GM21717 (cell line): ENCODE measurements around the gene SUMO2.
"Not testable (repeated sequence)": the region's sequence is repeated elsewhere in the genome, so short reads cannot be mapped to it uniquely, and the experiment has no call there.

Source experiments
- ATAC-seq: cut with Tn5 transposase; IDR thresholded peaks from one replicate; pipeline ENCODE4 v1.9.1; 2021; ENCODE audit warnings: mild to moderate bottlenecking, moderate library complexity; ENCODE audit not compliant: unreplicated experiment

Gene SUMO2

DNA sequence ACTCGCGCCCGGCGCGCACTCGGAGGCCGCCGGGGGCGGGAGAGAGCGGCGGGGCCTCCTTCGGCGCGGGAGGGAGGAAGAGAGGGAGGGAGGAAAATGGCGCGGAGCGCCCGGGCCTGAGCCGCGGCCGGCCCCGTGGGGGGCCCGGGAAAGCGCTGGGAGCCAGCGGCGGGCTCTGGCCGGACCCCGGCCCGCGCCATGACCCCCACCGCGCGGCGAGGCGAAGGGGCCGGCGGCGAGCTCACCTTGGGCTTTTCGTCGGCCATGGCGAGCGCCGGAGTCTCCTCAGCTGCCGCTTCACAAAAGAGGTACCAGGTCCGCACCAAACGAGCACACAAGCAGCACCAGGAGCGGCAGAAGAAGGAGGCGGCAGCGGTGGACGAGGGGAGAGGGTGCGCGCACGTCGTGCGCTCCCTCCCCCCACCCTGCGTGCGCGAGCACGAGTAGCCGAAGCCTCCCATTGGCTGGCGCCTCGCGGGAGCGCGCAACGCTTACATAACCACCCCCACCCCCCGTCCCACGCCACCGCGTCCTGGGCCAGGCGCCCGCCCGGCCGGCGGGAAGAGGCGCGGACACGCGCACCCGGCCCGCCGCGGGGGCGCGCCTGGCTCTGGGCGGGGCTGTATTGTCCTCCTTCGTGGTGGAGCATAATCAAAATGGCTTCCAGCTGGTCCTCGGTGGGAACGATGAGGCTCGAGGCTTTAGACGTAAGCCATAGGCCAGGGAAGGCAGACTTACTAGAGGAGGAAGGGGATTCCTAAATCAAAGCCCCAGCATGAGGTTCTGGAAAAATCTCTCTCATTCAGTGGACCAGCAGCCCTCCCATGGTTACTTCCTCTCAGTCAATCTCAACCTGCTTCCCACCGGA is at the start of gene SUMO2:
Gene SUMO2 (minus strand): TSS at position 391 of the 868 bp plus-strand sequence. CDS start 125 bp downstream, at position 266.
- ATAC-seq: peak; percentile 62

DNA sequence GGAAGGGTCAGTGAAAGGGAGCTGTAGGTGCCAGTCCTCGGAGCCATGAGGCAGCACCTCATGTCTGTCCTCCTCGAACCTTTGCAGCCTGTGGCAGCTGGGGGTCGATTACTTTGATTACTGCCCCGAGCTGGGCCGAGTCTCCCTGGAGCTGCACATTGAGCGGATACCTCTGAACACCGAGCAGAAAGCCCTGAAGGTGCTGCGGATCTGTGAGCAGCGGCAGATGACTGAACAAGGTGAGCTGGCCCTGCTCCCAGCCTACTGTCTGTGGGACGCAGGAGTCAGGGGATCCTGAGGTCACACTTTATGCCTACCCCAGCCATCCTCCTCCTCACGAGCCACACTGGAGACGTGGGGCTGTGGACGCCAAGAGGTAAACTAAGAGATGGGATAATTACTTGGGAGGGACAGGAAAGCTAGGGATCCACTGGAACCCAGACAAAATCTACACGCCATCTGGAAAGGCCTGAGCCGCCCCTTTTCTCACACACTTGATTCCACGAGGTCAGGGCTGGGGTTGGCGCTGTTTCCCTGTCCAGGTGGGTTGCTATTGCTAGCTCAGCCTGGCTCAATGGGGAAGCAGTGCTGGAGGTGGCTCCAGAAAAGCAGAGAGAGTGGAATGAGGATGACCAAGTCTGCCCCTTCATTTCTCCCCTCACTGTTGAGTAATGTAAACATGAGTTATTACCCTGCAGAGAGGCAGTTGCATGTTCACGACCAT is 49.1 kb upstream of the SUMO2 start:
- no peak for ATAC-seq

DNA sequence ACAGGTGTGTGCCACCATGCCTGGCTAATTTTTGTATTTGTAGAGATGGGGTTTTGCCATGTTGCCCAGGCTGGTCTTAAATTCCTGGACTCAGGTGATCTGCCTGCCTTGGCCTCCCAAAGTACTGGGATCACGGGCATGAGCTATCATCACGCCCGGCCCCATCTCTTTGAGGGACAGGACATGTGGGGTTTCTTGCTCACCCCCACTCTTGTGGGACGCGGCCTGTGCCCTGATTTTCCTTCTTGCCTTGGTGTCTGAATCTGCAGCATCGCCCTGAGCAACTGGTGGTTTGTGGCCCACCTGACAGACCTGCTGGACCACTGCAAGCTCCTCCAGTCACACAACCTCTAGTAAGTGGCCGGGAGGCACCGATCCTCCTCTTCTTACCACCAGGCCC is 48.3 kb upstream of the SUMO2 start:
- ATAC-seq: no peak

DNA sequence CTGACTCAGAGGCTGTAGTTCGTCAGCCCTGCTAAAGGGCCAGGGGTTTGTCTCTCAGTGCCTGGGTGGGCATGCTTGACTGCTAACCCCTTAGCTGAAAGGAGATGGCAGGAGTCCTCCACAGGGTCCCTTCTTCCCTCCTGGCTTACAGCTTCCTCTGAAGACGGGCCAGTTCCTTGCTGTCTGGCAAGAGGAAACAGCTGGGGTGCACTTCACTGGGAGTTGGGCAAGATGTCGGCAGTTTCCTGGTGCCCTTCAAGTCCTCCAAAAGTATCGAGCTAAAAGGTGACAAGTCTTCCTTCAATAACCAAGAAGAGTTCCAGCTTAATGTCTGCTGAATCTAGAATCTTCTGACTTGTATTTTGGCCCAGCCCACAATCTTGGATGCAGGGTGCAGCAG is 46.1 kb upstream of the SUMO2 start:
- no peak for ATAC-seq

DNA sequence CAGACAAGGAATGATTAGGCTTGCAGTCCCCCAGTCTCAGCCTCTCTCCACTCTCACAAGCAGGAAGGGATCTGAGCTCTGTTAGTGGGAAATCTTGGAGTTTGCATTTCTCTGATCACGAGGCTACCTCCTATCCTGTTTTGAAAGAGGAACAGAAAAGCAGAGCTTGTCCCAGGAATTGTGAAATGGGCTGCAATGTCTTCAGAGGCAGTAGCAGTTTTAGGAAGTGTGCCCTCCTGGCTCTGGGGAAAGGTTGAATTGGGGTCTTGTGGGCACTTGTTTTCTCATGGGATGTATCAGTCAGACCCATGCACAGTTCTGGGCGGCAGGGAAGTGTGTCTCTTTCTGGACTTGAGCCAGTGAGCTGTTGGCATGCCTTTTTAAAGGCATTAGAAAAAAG is 45.5 kb upstream of the SUMO2 start:
- no peak for ATAC-seq

DNA sequence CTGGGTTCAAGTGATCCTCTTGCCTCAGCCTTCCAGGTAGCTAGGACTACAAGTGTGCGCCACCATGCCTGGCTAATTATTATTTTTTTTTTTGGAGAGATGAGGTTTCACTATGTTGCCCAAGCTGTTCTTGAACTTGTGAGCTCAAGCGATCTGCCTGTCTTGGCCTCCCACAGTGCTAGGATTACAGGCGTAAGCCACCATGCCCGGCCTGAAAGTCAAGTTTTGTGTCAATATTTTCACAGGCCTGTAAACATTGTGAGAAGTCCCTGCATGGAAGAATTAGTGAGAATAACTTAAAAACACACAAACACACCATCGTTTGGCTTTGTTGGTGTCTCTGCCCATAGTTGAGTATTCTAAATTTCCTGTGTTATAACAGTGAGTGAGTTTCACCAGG is 45.0 kb upstream of the SUMO2 start:
- no peak for ATAC-seq

DNA sequence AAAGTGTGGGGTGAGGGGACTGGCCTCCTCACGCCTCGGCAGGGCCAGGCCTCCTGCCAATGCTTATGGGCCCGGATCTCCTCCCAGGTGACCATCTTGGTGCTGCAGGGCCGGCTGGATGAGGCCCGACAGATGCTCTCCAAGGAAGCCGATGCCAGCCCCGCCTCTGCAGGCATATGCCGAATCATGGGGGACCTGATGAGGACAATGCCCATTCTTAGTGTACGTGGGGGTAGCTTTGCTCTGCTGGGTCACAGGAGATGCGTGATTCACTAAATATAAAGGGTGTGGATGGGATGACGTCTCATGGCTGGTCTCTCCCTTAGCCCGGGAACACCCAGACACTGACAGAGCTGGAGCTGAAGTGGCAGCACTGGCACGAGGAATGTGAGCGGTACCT is 42.3 kb upstream of the SUMO2 start:
- ATAC-seq: no peak

DNA sequence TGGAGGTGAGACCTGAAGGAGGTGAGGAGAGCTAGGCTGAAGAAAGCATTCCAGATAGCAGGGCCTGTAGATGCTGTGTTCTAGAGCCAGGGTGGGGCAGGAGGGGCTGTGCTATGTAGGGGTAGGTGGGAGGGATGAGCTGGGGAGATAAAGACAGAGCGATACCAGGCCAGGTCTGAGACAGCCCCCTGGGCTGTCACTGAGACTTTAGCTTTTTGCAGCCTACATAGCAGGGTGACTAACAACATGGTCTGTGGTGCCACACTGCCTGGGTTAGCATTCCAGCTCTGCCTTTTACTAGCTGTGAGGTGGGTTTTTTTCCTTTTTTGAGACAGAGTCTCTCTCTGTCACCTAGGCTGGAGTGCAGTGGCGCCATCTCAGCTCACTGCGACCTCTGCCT is 37.1 kb upstream of the SUMO2 start:
- ATAC-seq: no peak

DNA sequence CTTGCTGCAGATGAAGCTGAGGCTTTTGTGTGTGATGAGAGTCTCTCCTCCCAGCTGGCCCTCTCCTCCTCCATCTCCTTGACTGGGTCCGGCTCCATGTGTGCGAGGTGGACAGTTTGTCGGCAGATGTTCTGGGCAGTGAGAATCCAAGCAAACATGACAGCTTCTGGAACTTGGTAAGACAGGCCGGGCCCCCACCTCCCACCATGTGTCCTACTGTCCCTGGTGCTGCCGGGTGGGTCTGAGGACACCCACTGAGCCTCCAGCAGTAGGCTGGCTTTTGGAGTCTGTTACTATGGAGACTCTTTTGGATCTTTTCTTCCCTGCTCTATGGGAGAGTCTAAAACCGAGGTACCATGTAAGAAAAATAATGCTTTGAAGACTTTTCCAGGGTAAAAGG is 35.4 kb upstream of the SUMO2 start:
- ATAC-seq: no peak

DNA sequence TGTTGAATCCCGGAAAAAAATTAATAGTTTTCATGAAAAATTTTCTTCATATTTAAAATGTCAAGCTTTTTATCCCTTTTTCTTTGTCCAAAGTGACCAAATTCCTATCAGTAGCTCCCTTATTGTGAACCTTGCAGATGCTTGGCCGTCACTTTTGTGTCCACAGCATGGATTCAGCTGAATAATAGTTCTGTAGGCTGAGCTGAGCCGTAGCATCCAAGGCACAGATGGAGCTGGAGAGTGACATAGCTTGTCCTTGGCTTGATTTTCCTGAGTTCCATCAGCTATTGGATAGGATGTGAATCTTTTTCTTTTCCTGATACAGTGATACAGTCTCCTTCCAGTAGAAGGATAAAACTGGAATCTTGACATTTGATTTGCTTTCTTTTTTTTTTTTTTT is 26.3 kb upstream of the SUMO2 start:
- ATAC-seq: no peak

DNA sequence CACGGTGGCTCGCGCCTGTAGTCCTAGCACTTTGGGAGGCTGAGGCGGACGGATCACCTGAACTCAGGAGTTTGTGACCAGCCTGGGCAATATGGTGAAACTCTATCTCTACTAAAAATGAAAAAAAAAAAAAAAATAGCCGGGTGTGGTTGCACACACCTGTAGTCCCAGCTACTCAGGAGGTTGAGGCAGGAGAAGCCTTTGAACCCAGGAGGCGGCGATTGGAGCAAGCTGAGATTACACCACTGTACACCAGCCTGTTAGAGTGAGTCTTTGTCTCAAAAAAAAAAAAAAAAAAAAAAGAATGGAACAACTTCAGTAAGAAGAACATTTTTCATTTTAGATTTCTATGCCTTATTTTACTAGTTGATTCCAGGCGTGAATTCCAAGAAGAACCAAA is 25.4 kb upstream of the SUMO2 start:
- ATAC-seq: no peak

DNA sequence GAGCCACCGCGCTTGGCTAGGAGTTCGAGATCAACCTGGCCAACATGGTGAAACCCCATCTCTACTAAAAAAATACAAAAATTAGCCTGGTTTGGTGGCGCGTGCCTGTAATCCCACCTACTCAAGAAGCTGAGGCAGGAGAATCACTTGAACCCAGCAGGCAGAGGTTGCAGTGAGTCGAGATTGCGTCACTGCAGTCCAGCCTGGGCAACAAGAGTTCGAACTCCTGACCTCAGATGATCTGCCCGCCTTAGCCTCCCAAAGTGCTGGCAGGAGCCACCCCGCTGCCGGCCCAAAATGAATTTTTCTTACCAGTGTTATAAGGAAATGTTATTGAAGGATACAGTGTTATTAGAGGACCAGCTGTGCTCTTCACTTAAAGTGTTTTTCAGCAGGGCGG is 25.0 kb upstream of the SUMO2 start:
- no peak for ATAC-seq

DNA sequence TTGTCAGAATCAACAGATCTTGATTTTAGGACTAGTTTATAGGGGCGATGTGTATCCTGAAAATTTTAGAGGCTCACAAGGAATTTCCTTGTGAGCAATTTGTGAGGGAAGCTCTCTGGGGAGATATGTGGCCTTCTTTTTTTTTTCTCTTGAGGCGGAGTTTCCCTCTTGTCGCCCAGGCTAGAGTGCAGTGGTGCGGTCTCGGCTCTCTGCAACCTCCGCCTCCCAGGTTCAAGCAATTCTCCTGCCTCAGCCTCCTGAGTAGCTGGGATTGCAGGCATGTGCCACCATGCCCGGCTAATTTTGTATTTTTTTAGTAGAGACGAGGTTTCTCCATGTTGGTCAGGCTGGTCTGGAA is 24.3 kb upstream of the SUMO2 start:
- not testable (repeated sequence) for ATAC-seq

DNA sequence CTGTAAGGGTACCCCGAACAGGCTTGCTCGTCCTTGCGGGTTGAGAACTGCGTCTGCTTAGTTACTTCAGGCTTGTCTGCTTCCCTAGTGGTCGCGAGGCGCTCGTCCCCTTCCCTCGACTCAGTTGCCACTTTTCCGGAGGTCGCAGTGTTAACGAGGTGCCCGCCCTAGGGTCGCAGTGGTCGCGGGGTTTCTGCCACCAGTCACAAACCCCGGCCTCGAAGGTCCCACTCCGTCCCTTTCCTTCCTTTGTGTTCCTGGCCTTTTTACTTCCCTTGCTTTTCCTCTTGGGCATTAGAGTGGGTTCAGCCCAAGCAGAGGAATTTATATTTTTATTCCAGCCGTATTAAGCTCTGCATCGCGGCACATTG is 23.0 kb upstream of the SUMO2 start:
- peak; percentile 16 for ATAC-seq

DNA sequence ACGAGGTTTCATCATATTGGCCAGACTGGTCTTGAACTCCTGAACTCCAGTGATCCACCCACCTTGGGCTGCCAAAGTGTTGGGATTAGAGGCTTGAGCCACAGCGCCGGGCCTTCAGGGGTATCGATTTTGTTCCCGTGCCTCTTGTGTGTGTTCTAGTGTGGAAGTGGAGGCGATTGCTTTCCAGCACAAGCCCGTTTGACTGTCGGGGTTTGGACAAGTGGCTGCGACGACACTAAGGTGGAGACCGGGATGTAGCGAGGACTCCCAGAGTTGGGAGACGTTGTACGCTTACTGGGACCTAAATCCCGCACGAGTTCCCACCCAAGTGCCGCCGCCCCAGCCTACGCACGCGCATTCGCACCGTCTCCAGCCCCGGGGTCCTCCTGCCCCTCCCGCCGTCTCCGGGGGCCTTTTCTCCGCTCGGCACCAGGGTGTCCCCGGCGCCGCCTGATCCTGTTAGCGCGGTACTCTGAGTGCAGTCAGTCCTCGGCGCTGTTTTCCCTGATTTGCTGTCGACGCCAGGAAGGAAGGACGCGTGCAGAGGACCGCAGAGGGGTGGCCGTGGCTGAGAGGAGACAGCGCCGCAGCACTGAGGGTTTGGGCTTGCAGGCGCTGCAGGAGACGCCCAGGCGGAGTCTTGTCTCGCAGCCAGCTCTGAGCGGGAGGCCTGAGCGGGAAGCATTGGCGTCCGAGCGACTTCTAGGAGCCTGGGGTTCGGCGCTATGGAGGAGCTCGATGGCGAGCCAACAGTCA is 22.5 kb upstream of the SUMO2 start, which contains the start of gene NUP85:
Gene NUP85 (plus strand): TSS at position 643 of the 756 bp plus-strand sequence. CDS start 83 bp downstream, at position 726.
- peak; percentile 56 for ATAC-seq

DNA sequence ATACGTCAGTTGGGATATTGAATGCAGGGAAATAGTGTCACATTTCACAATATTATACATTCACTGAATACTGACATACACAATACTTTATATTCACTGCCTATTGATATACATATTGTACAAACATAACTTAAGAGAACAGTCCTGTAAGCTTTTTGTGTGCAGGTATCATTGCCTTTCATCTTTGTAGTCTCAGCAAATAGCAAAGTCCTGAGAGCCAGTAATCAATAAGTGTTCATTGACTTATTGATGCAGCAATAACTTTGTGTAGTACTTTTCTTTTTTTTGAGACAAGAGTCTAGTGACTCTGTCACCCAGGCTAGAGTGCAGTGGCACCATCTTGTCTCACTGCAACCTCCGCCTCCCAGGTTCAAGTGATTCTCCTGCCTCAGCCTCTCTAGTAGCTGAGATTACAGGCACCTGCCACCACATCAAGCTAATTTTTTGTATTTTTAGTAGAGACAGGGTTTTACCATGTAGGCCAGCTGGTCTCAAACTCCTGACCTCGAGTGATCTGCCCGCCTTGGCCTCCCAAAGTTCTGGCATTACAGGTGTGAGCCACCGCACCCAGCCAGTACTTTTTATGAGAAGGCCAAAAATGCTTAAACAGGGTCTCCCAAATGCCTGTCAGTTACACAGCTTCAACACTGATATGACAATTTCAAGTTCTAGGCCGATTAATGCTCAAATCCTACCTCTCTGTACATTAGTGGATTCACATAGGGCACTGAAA is 17.3 kb upstream of the SUMO2 start:
- no peak for ATAC-seq

DNA sequence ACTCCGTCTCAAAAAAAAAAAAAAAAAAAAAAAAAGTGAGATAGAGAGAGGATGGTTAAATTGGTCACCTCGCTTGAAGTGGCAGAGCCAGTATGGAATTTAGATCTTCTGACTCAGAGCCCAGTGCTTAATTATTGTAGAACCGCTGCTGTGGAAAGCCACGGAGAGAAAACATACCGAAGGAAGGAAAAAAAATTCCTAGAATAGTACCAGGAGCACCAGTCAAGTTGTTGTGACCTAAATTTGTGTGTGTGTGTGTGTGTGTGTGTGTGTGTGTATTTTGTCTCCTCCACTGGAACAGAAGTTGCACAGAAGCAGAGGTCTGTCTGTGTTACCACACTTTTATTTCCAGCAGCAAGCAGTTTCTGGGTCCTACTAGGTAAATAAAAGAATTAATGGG is 12.1 kb upstream of the SUMO2 start:
- no peak for ATAC-seq

DNA sequence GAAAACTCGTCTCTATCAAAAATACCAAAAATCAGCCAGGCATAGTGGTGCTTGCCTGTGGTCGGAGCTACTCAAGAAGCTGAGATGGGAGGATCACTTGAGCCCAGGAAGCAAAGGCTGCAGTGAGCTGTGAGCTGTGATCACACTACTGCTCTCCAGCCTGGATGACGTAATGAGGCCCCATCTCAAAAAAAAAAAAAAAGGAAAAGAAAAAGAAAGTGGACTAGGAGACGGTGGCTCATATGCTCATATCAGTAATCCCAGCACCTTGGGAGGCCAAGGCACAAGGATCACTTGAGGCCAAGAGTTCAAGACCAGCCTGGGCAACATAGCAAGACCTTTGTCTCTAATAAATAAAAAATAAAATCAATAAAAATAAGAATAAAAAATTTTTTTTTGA is 8.8 kb upstream of the SUMO2 start:
- ATAC-seq: no peak

DNA sequence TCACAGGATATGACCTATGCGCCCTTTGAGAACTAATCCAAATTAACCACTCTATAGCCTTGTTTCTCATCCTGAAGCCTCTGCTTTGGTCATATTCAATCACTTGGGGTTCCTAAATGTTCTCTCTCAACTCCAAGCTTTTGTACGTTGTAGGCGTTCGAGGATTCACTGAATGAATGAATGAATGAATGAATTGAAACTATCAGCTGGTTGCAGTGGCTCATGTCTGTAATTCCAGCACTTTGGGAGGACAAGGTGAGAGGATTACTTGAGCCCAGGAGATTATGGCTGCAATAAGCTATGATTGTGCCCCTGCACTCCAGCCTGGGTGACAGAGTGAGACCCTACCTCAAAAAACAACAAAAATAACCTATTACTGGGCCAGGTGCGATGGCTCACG is 5.9 kb upstream of the SUMO2 start:
- ATAC-seq: no peak

DNA sequence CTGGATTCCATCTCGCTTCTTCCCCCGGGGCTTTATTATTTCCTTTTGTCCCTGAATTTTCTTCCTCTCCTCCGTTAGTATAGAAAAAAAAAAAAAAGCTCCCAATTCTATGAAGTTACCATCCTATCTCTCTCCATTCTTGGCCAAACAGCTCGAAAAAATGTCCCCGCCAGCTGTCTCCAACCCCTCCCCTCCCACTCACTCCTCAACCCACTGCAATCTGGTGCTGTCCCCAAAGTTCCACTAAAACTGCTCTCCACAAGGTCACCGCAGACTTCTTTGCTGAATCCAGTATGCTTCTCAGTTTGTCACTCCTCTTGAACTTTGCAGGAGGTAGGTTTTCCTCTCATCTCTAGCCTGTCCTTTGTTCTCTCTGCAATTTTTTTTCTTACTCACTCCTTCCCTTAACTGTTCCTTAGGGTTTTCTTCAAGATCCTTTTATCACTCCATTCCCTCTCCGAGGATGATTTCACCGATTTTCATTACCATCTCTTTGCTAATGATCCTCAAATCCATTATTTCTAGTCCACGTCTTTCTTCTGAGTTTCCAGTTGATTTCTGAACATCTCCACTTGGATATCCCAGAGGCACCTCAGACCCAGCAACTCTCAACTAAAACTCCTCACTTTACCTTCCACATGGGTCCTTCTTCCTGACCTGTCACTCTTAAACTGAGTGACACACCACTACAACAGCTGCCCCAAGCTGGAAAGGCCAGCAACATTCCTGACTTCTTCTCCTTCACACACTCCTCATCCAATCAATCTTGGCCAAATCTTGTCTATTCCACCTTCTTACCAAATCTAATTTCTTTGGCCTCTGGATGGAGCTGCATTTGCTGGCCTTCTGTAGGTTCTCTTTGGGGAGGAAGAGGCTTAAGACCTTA is 1.5 kb upstream of the SUMO2 start:
- ATAC-seq: no peak
